H9 (cell line): ENCODE results near the gene UCHL1. TPM values are rescaled to one million over a fixed set of nuclear protein-coding genes. Genes with fewer than 3 reads are reported as not detected.

Experiments
- DNase-seq: peaks from one replicate; pipeline ENCODE4 v3.0.0-alpha.2; 2017
- H2AFZ ChIP-seq: one replicate; pipeline ENCODE4 v1.6.1; 2013; ENCODE audit warnings: mild to moderate bottlenecking, low read length, control low read depth, moderate library complexity
- H2AK5ac ChIP-seq: 2 replicates; pipeline ENCODE4 v1.6.1; 2013; ENCODE audit warnings: low read length, control low read depth, mixed read lengths; ENCODE audit not compliant: insufficient read length
- H2BK120ac ChIP-seq: one replicate; pipeline ENCODE4 v1.6.1; 2013; ENCODE audit warnings: low read depth, mild to moderate bottlenecking, low read length, control low read depth, inconsistent platforms; ENCODE audit not compliant: poor library complexity, severe bottlenecking
- H2BK12ac ChIP-seq: 2 replicates; pipeline ENCODE4 v1.6.1; 2013; ENCODE audit warnings: low read length, control low read depth, mixed read lengths, low read depth; ENCODE audit not compliant: insufficient read length
- H2BK15ac ChIP-seq: 2 replicates; pipeline ENCODE4 v1.6.1; 2013; ENCODE audit warnings: low read depth, low read length, control low read depth
- H2BK20ac ChIP-seq: one replicate; pipeline ENCODE4 v1.6.1; 2013; ENCODE audit warnings: low read depth, mild to moderate bottlenecking, low read length, control low read depth, inconsistent platforms; ENCODE audit not compliant: poor library complexity, severe bottlenecking
- H2BK5ac ChIP-seq: 2 replicates; pipeline ENCODE4 v1.6.1; 2013; ENCODE audit warnings: low read length, control low read depth, mixed read lengths; ENCODE audit not compliant: insufficient read length
- H3K14ac ChIP-seq: 2 replicates; pipeline ENCODE4 v1.6.1; 2013; ENCODE audit warnings: low read length, control low read depth; ENCODE audit not compliant: insufficient read depth
- H3K18ac ChIP-seq: 2 replicates; pipeline ENCODE4 v1.6.1; 2013; ENCODE audit warnings: low read depth, mild to moderate bottlenecking, mixed read lengths, low read length, control low read depth; ENCODE audit not compliant: insufficient read length
- H3K23ac ChIP-seq: 2 replicates; pipeline ENCODE4 v1.6.1; 2013; ENCODE audit warnings: low read length, control low read depth, mixed read lengths, low read depth; ENCODE audit not compliant: insufficient read length
- H3K23me2 ChIP-seq: 2 replicates; pipeline ENCODE4 v1.6.1; 2013; ENCODE audit warnings: low read depth, mild to moderate bottlenecking, mixed read lengths, low read length, control low read depth; ENCODE audit not compliant: insufficient read length, poor library complexity, severe bottlenecking
- H3K27ac ChIP-seq: 2 replicates; pipeline ENCODE4 v1.5.1; 2013; ENCODE audit warnings: low read length, control low read depth, mixed read lengths, low read depth; ENCODE audit not compliant: insufficient read length
- H3K27me3 ChIP-seq: 2 replicates; pipeline ENCODE4 v1.6.1; 2013; ENCODE audit warnings: low read length, control low read depth, inconsistent platforms; ENCODE audit not compliant: insufficient read depth
- H3K4ac ChIP-seq: 2 replicates; pipeline ENCODE4 v1.6.1; 2013; ENCODE audit warnings: low read depth, mild to moderate bottlenecking, control low read depth, inconsistent platforms, low read length, moderate library complexity
- H3K4me1 ChIP-seq: 2 replicates; pipeline ENCODE4 v1.6.1; 2013; ENCODE audit warnings: low read length, control low read depth, inconsistent platforms; ENCODE audit not compliant: insufficient read depth
- H3K4me2 ChIP-seq: 2 replicates; pipeline ENCODE4 v1.6.1; 2013; ENCODE audit warnings: low read length, control low read depth, mixed read lengths; ENCODE audit not compliant: insufficient read length, insufficient read depth
- H3K56ac ChIP-seq: 2 replicates; pipeline ENCODE4 v1.6.1; 2013; ENCODE audit warnings: low read depth, mild to moderate bottlenecking, mixed read lengths, low read length, control low read depth; ENCODE audit not compliant: insufficient read length
- H3K79me1 ChIP-seq: 2 replicates; pipeline ENCODE4 v1.6.1; 2013; ENCODE audit warnings: low read depth, mild to moderate bottlenecking, moderate library complexity, low read length, control low read depth, inconsistent platforms; ENCODE audit not compliant: insufficient read depth, poor library complexity, severe bottlenecking
- H3K79me2 ChIP-seq: 2 replicates; pipeline ENCODE4 v1.6.1; 2013; ENCODE audit warnings: low read length, control low read depth, inconsistent platforms; ENCODE audit not compliant: insufficient read depth
- H3K9ac ChIP-seq: 2 replicates; pipeline ENCODE4 v1.6.1; 2013; ENCODE audit warnings: low read length, control low read depth, mixed read lengths; ENCODE audit not compliant: insufficient read length; ENCODE audit errors: extremely low read depth
- H3K9me3 ChIP-seq: one replicate; pipeline ENCODE4 v1.6.1; 2013; ENCODE audit warnings: low read depth, low read length, inconsistent platforms; ENCODE audit not compliant: control insufficient read depth
- H3T11ph ChIP-seq: one replicate; pipeline ENCODE4 v1.6.1; 2013; ENCODE audit warnings: mild to moderate bottlenecking, low read length, control low read depth, inconsistent platforms
- H4K20me1 ChIP-seq: one replicate; pipeline ENCODE4 v1.6.1; 2013; ENCODE audit not compliant: control insufficient read depth, insufficient read length, insufficient read depth
- H4K5ac ChIP-seq: 2 replicates; pipeline ENCODE4 v1.6.1; 2013; ENCODE audit warnings: low read depth, mild to moderate bottlenecking, mixed read lengths, low read length, control low read depth; ENCODE audit not compliant: insufficient read length
- H4K8ac ChIP-seq: replicated peaks from 2 replicates; pipeline ENCODE4 v1.6.1; 2013; ENCODE audit warnings: low read length, control low read depth, mixed read lengths, low read depth; ENCODE audit not compliant: insufficient read length
- H4K91ac ChIP-seq: 2 replicates; pipeline ENCODE4 v1.6.1; 2013; ENCODE audit warnings: low read depth, mild to moderate bottlenecking, moderate library complexity, mixed read lengths, low read length, control low read depth; ENCODE audit not compliant: insufficient read length
- H3K27ac Mint-ChIP-seq, 3 experiments: 2 replicates in 2 of 3; 3 replicates in 1 of 3; pipeline ENCODE4 v1.8.0; 2020 to 2021; ENCODE audit warnings: mixed read lengths in 3 of 3, mild to moderate bottlenecking in 1 of 3, moderate library complexity in 1 of 3
- H3K27me3 Mint-ChIP-seq: 2 replicates; pipeline ENCODE4 v1.8.0; 2021; ENCODE audit warnings: low read depth, mild to moderate bottlenecking, moderate library complexity, mixed read lengths
- H3K36me3 Mint-ChIP-seq, 3 experiments: 2 replicates in 2 of 3; 3 replicates in 1 of 3; pipeline ENCODE4 v1.8.0; 2020 to 2021; ENCODE audit warnings: low read depth in 3 of 3, mixed read lengths in 3 of 3; ENCODE audit not compliant: insufficient read depth in 1 of 3
- H3K4me1 Mint-ChIP-seq, 2 experiments: 2 replicates each; pipeline ENCODE4 v1.8.0; 2020; ENCODE audit warnings: mixed read lengths in 2 of 2
- H3K4me3 Mint-ChIP-seq, 2 experiments: 2 replicates in 1 of 2; 3 replicates in 1 of 2; pipeline ENCODE4 v1.8.0; 2020 to 2021; ENCODE audit warnings: mild to moderate bottlenecking in 2 of 2, mixed read lengths in 2 of 2, moderate library complexity in 1 of 2
- H3K9me3 Mint-ChIP-seq, 2 experiments: 2 replicates in 1 of 2; 3 replicates in 1 of 2; pipeline ENCODE4 v1.8.0; 2020; ENCODE audit warnings: mild to moderate bottlenecking in 2 of 2, mixed read lengths in 2 of 2, moderate library complexity in 1 of 2
- CTCF ChIP-seq: fragments of 200-600 bp; sonication (generic); conservative IDR thresholded peaks from 3 replicates; pipeline ENCODE4 v1.8.0; 2021; ENCODE audit warnings: antibody characterized with exemption, mild to moderate bottlenecking
- WGBS: extraction: QIAGEN DNeasy Blood & Tissue Kit; methylation state at CpG from one replicate; pipeline ENCODE4 v1.1.7; 2013; ENCODE audit warnings: missing lambda C conversion rate, low lambda C conversion rate, mixed read lengths; ENCODE audit not compliant: insufficient read length; ENCODE audit errors: extremely low coverage; 5-methylcytosine and 5-hydroxymethylcytosine counted together
- total RNA-seq: library from RNA; stranded (reverse); gene quantifications from 2 replicates; pipeline ENCODE4 v1.2.1, GENCODE V29; 2021

The UCHL1 gene
- total RNA-seq, 1 experiment from 2014 or later: 513 TPM

GRCh38 chr4:41214136-41214824, 42.4 kb upstream of the UCHL1 start, which contains the start of gene APBB2:
APBB2 (minus strand) TSS chr4:41214542; CDS start chr4:41033254, 181,288 bp downstream.
- H2BK12ac ChIP-seq: no peak within 1 kb of the TSS
- peaks cover 3% of the 10 kb centered on the region; the same call in 1 of the 2 replicates for H3K79me2 ChIP-seq
- peaks cover 41 to 49% of the 10 kb centered on the region in 2 experiments for H3K4me1 Mint-ChIP-seq
- H3K4ac ChIP-seq: no peak within 1 kb of the TSS
- no peak within 1 kb of the TSS for H4K5ac ChIP-seq
- peak within 1 kb of the TSS; percentile 85 for H3K9ac ChIP-seq
- no peaks in the 10 kb centered on the region for H4K20me1 ChIP-seq
- TF ChIP-seq CTCF: peak; percentile 97
- H2BK120ac ChIP-seq: no peak within 1 kb of the TSS
- H3K4me1 ChIP-seq: peaks cover 3% of the 10 kb centered on the region; the same call in 1 of the 2 replicates
- no peak within 1 kb of the TSS; a peak in 1 of 7 replicates for H3K27ac Mint-ChIP-seq
- H2BK20ac ChIP-seq: no peak within 1 kb of the TSS
- H3K4me3 Mint-ChIP-seq: peak within 1 kb of the TSS; percentile 81 to 93
- no peak within 1 kb of the TSS for H3K27ac ChIP-seq
- H4K91ac ChIP-seq: no peak within 1 kb of the TSS
- peaks cover 14% of the 10 kb centered on the region for H3K27me3 Mint-ChIP-seq
- H3K27me3 ChIP-seq: peaks cover 2% of the 10 kb centered on the region; the same call in 1 of the 2 replicates
- H4K8ac ChIP-seq: no peak within 1 kb of the TSS
- H3K36me3 Mint-ChIP-seq: no peaks in the 10 kb centered on the region; a peak in 1 of 7 replicates
- no CpG with 5 or more reads among the region's 71 CpGs for WGBS
- no peak within 1 kb of the TSS; the same call in 1 of the 2 replicates for H2BK15ac ChIP-seq
- peak within 1 kb of the TSS; percentile 85 for H3K14ac ChIP-seq
- no peak within 1 kb of the TSS for H3T11ph ChIP-seq
- H3K23me2 ChIP-seq: peaks cover 14% of the 10 kb centered on the region
- H3K18ac ChIP-seq: peak within 1 kb of the TSS; percentile 43
- H3K23ac ChIP-seq: no peak within 1 kb of the TSS
- H3K4me2 ChIP-seq: peak within 1 kb of the TSS; percentile 79
- H3K79me1 ChIP-seq: peaks cover 3% of the 10 kb centered on the region
- no peaks in the 10 kb centered on the region; a peak in 1 of 5 replicates for H3K9me3 Mint-ChIP-seq
- no peak within 1 kb of the TSS for H2AFZ ChIP-seq
- H2AK5ac ChIP-seq: no peak within 1 kb of the TSS
- no peak within 1 kb of the TSS for H2BK5ac ChIP-seq
- no peaks in the 10 kb centered on the region for H3K9me3 ChIP-seq
- peak; percentile 97 for DNase-seq
- no peak within 1 kb of the TSS for H3K56ac ChIP-seq
